ENCODE results near the gene OR10H1. TPM values are rescaled to one million over a fixed set of nuclear protein-coding genes. Genes with fewer than 3 reads are reported as not detected.
"Not testable (repeated sequence)": the region's sequence is repeated elsewhere in the genome, so short reads cannot be mapped to it uniquely, and the experiment has no call there.

OR10H1 gene
- total RNA-seq, 1 donor from 2014 or later: not detected

- H3K27me3 ChIP-seq (ENCODE audit: control insufficient read depth in 3 of 3, insufficient read depth in 3 of 3, low read length in 3 of 3): peaks cover 0 to 8% (median 6%) of the 10 kb centered on the region in 3 donors
- no peak overlapping the region for H3K4me3 ChIP-seq (ENCODE audit: low read length in 3 of 3)
- no peaks in the 10 kb centered on the region for H3K9me3 ChIP-seq (ENCODE audit: control insufficient read depth in 3 of 3, low read length in 3 of 3)
- no peaks in the 10 kb centered on the region for H3K36me3 ChIP-seq (ENCODE audit: control insufficient read depth in 3 of 3, insufficient read depth in 3 of 3, low read length in 3 of 3)
- no peak overlapping the region for H3K27ac ChIP-seq (ENCODE audit: low read depth, low read length)
- peaks cover 0 to 2% (median 0%) of the 10 kb centered on the region in 3 donors for H3K4me1 ChIP-seq (ENCODE audit: control insufficient read depth in 3 of 3, insufficient read depth in 3 of 3, low read length in 3 of 3)
- no peak overlapping the region for H3K9ac ChIP-seq (ENCODE audit: low read depth in 1 of 3, low read length in 3 of 3)
Measured at GRCh38 chr19:15841875-15842569, 26.6 kb upstream of the OR10H1 start.

DNA sequence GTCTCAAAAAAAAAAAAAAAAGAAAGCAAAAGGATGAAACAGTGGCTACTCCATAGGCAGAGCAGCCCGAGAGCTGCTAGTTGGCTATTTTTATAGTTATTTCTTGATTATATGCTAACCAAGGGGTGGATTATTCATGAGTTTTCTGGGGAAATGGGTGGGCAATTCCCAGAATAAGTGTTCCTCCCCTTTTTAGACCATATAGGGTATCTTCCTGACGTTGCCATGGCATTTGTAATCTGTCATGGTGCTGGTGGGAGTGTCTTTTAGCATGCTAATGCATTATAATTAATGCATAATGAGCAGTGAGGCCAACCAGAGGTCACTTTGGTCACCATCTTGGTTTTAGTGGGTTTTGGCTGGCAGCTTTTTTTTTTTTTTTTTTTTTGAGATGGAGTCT is 25.4 kb upstream of the OR10H1 start:
- Histone ChIP-seq H3K36me3 (ENCODE audit: control insufficient read depth in 3 of 3, insufficient read depth in 3 of 3, low read length in 3 of 3) (no peaks in the 10 kb centered on the region), H3K27me3 (ENCODE audit: control insufficient read depth in 3 of 3, insufficient read depth in 3 of 3, low read length in 3 of 3) (peaks cover 0 to 8% (median 6%) of the 10 kb centered on the region in 3 donors), H3K9ac (ENCODE audit: low read depth in 1 of 3, low read length in 3 of 3) (no peak overlapping the region), H3K4me3 (ENCODE audit: low read length in 3 of 3) (no peak overlapping the region), H3K9me3 (ENCODE audit: control insufficient read depth in 3 of 3, low read length in 3 of 3) (no peaks in the 10 kb centered on the region), H3K4me1 (ENCODE audit: control insufficient read depth in 3 of 3, insufficient read depth in 3 of 3, low read length in 3 of 3) (peaks cover 0 to 5% (median 4%) of the 10 kb centered on the region in 3 donors), H3K27ac (ENCODE audit: low read depth, low read length) (no peak overlapping the region)

DNA sequence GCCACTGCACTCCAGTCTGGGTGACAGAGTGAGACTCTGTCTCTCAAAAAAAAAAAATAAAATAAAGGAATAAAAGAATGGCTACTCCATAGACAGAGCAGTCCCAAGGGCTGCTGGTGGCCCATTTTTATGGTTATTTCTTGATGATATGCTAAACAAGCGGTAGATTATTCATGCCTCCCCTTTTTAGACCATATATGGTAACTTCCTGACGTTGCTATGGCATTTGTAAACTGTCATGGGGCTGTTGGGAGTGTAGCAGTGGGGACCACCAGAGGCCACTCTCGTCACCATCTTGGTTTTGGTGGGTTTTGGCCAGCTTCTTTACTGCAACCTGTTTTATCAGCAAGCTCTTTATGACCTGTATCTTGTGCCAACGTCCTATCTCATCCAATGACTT is 24.4 kb upstream of the OR10H1 start:
- H3K4me3 ChIP-seq (ENCODE audit: low read length in 3 of 3); H3K9ac ChIP-seq (ENCODE audit: low read depth in 1 of 3, low read length in 3 of 3); H3K4me1 ChIP-seq (ENCODE audit: control insufficient read depth in 3 of 3, insufficient read depth in 3 of 3, low read length in 3 of 3); H3K27ac ChIP-seq (ENCODE audit: low read depth, low read length); H3K9me3 ChIP-seq (ENCODE audit: control insufficient read depth in 3 of 3, low read length in 3 of 3); H3K27me3 ChIP-seq (ENCODE audit: control insufficient read depth in 3 of 3, insufficient read depth in 3 of 3, low read length in 3 of 3); H3K36me3 ChIP-seq (ENCODE audit: control insufficient read depth in 3 of 3, insufficient read depth in 3 of 3, low read length in 3 of 3): not testable (repeated sequence)

- H3K9ac ChIP-seq (ENCODE audit: low read depth in 1 of 3, low read length in 3 of 3): no peak overlapping the region
- H3K36me3 ChIP-seq (ENCODE audit: control insufficient read depth in 3 of 3, insufficient read depth in 3 of 3, low read length in 3 of 3): no peaks in the 10 kb centered on the region
- H3K4me3 ChIP-seq (ENCODE audit: low read length in 3 of 3): no peak overlapping the region
- peaks cover 0 to 5% (median 0%) of the 10 kb centered on the region in 3 donors for H3K27me3 ChIP-seq (ENCODE audit: control insufficient read depth in 3 of 3, insufficient read depth in 3 of 3, low read length in 3 of 3)
- peaks cover 0 to 8% (median 4%) of the 10 kb centered on the region in 3 donors for H3K4me1 ChIP-seq (ENCODE audit: control insufficient read depth in 3 of 3, insufficient read depth in 3 of 3, low read length in 3 of 3)
- H3K9me3 ChIP-seq (ENCODE audit: control insufficient read depth in 3 of 3, low read length in 3 of 3): no peaks in the 10 kb centered on the region
- no peak overlapping the region for H3K27ac ChIP-seq (ENCODE audit: low read depth, low read length)
Measured at GRCh38 chr19:15838351-15838750, 22.9 kb upstream of the OR10H1 start.

DNA sequence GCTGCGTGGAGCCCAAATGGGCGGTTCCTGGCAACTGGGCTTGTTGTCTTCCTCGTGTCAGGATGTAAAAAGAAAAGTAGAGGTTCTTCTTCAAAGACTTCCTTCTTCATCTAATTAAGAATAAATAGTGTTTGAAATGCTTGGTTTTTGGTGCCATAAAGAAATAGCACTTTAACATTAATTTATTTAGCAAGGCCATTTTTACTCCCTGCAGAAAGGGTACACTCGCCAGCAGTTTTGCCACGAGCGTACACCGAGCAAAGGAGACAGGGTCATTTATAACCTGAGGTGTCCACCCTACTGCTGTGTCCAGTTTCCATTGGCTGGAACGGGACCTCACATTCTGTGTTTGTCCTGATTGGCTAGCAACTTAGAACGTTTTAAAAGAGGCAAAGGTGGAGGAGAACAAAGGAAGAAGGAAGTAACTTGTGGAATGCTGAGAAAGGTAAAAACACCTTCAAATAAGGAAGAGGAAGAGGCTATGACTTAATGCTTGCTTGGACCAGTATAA is 21.8 kb upstream of the OR10H1 start:
- Histone ChIP-seq H3K27me3 (ENCODE audit: control insufficient read depth in 3 of 3, insufficient read depth in 3 of 3, low read length in 3 of 3) (peaks cover 0 to 5% (median 0%) of the 10 kb centered on the region in 3 donors), H3K36me3 (ENCODE audit: control insufficient read depth in 3 of 3, insufficient read depth in 3 of 3, low read length in 3 of 3) (no peaks in the 10 kb centered on the region), H3K9ac (ENCODE audit: low read depth in 1 of 3, low read length in 3 of 3) (peak overlapping the region; percentile 89 to 97 (median 93)), H3K4me3 (ENCODE audit: low read length in 3 of 3) (peak overlapping the region; percentile 79 to 83 (median 81)), H3K4me1 (ENCODE audit: control insufficient read depth in 3 of 3, insufficient read depth in 3 of 3, low read length in 3 of 3) (peaks cover 0 to 8% (median 4%) of the 10 kb centered on the region in 3 donors), H3K9me3 (ENCODE audit: control insufficient read depth in 3 of 3, low read length in 3 of 3) (no peaks in the 10 kb centered on the region), H3K27ac (ENCODE audit: low read depth, low read length) (peak overlapping the region; percentile 88)

DNA sequence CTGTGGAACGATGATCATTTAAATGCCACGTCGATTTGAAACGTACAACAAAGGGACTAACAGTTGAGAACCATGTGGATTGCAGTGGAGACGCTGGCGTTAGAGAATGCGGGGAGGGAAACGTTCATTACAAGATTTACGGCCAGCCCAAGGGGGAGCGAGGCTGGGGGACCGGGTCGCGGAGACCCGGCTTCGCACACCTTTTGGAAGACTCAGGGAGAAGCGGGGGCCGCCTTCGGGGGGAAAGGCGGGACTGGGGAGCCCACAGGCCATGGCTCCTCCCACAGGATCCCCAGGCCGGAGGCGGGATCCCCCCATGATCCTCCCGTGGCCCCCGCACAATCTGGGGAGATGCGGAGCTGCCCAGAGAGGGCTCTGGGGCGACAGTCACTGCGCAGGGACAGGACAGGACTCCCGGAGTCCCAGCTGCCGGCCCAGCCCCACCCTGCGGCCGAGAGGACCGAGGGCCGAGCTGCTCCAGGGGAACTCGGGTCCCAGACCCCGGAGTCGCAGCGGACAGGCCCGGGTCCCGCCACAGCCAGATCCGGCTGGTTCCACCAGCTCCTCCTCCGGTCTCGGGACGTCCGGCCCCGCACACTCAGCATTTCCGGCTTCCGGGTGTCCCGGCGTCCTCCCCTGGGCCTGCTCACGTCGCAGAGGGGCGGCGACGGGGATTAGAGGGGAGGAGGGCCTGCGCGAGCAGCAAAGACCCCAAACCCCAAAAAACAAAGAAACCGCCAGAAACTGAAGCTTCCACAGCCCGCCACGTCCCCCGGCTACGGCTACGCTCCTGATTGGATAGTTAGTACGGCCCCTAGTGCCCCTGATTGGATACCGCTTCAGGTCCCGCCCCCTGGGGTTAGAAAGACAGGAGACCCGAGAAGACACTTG is 21.1 kb upstream of the OR10H1 start:
- Histone ChIP-seq H3K9ac (ENCODE audit: low read depth in 1 of 3, low read length in 3 of 3) (peak overlapping the region; percentile 89 to 97 (median 93)), H3K9me3 (ENCODE audit: control insufficient read depth in 3 of 3, low read length in 3 of 3) (no peaks in the 10 kb centered on the region), H3K4me1 (ENCODE audit: control insufficient read depth in 3 of 3, insufficient read depth in 3 of 3, low read length in 3 of 3) (peaks cover 0 to 8% (median 4%) of the 10 kb centered on the region in 3 donors), H3K27me3 (ENCODE audit: control insufficient read depth in 3 of 3, insufficient read depth in 3 of 3, low read length in 3 of 3) (no peaks in the 10 kb centered on the region), H3K36me3 (ENCODE audit: control insufficient read depth in 3 of 3, insufficient read depth in 3 of 3, low read length in 3 of 3) (no peaks in the 10 kb centered on the region), H3K27ac (ENCODE audit: low read depth, low read length) (peak overlapping the region; percentile 88), H3K4me3 (ENCODE audit: low read length in 3 of 3) (peak overlapping the region; percentile 79 to 83 (median 81))

- H3K36me3 ChIP-seq (ENCODE audit: control insufficient read depth in 3 of 3, insufficient read depth in 3 of 3, low read length in 3 of 3); H3K27me3 ChIP-seq (ENCODE audit: control insufficient read depth in 3 of 3, insufficient read depth in 3 of 3, low read length in 3 of 3); H3K9me3 ChIP-seq (ENCODE audit: control insufficient read depth in 3 of 3, low read length in 3 of 3); H3K4me1 ChIP-seq (ENCODE audit: control insufficient read depth in 3 of 3, insufficient read depth in 3 of 3, low read length in 3 of 3): not testable (repeated sequence)
- Histone ChIP-seq H3K27ac (ENCODE audit: low read depth, low read length) (peak overlapping the region; percentile 88), H3K9ac (ENCODE audit: low read depth in 1 of 3, low read length in 3 of 3) (peak overlapping the region; percentile 89 to 97 (median 93)), H3K4me3 (ENCODE audit: low read length in 3 of 3) (peak overlapping the region; percentile 79 to 83 (median 81))
Measured at GRCh38 chr19:15835565-15836329, 20.3 kb upstream of the OR10H1 start.

DNA sequence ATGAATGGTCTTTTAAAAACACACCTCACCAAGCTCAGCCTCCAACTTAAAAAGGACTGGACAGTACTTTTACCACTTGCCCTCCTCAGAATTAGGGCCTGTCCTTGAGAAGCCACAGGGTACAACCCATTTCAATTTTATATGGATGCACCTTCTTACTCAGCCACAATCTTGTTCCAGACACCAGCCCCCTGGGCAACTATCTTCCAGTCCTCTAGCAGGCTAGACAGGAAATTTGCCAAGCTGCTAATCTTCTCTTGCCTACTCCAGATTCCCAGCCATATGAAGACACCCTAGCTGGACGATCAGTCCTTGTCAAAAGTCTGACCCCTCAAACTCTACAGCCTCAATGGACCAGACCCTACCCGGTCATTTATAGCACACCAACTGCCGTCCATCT is 18.8 kb upstream of the OR10H1 start:
- H3K27ac ChIP-seq (ENCODE audit: low read depth, low read length); H3K36me3 ChIP-seq (ENCODE audit: control insufficient read depth in 3 of 3, insufficient read depth in 3 of 3, low read length in 3 of 3); H3K9ac ChIP-seq (ENCODE audit: low read depth in 1 of 3, low read length in 3 of 3); H3K9me3 ChIP-seq (ENCODE audit: control insufficient read depth in 3 of 3, low read length in 3 of 3); H3K4me1 ChIP-seq (ENCODE audit: control insufficient read depth in 3 of 3, insufficient read depth in 3 of 3, low read length in 3 of 3); H3K4me3 ChIP-seq (ENCODE audit: low read length in 3 of 3): not testable (repeated sequence)
- H3K27me3 ChIP-seq (ENCODE audit: control insufficient read depth in 3 of 3, insufficient read depth in 3 of 3, low read length in 3 of 3): peaks cover 0 to 13% (median 5%) of the 10 kb centered on the region in 3 donors

DNA sequence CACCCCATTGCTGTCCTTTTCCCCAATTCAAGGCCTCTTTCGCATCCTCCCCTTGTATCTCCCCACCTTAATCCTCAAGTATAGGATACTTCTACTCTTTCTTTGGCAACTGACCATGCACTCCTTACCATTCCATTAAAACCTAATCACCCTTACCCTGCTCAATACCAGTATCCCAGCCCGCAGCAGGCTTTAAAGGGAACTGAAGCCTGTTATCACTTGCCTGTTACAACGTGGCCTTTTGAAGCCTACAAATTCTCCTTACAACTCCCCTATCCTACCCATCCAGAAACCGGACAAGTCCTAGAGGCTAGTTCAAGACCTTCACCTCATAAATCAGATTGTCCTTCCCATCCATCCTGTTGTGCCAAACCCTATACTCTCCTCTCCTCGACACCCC is 16.2 kb upstream of the OR10H1 start:
- Histone ChIP-seq H3K9ac (ENCODE audit: low read depth in 1 of 3, low read length in 3 of 3) (no peak overlapping the region), H3K27ac (ENCODE audit: low read depth, low read length) (no peak overlapping the region), H3K36me3 (ENCODE audit: control insufficient read depth in 3 of 3, insufficient read depth in 3 of 3, low read length in 3 of 3) (no peaks in the 10 kb centered on the region), H3K9me3 (ENCODE audit: control insufficient read depth in 3 of 3, low read length in 3 of 3) (no peaks in the 10 kb centered on the region), H3K4me3 (ENCODE audit: low read length in 3 of 3) (no peak overlapping the region), H3K4me1 (ENCODE audit: control insufficient read depth in 3 of 3, insufficient read depth in 3 of 3, low read length in 3 of 3) (peaks cover 0 to 8% (median 2%) of the 10 kb centered on the region in 3 donors), H3K27me3 (ENCODE audit: control insufficient read depth in 3 of 3, insufficient read depth in 3 of 3, low read length in 3 of 3) (peaks cover 2 to 22% (median 5%) of the 10 kb centered on the region in 3 donors)
